C1 segment of cervical spinal cord (tissue), 14 donors: ENCODE measurements around the gene COL25A1.
"Not testable (repeated sequence)": the region's sequence is repeated elsewhere in the genome, so short reads cannot be mapped to it uniquely, and the experiment has no call there.

ENCODE experiments used
- DNase-seq, 14 donors: peaks; one replicate each; lab custom pipeline; 2025; lab: John Stamatoyannopoulos, UW

Gene COL25A1

GRCh38 chr4:109015413-109015810 is 287.0 kb downstream of the COL25A1 start:
- no peak for DNase-seq

- DNase-seq, result no peak
These were observed 287.7 kb downstream of the COL25A1 start for GRCh38 chr4:109014593-109015412.

GRCh38 chr4:109012286-109012880 is 290.1 kb downstream of the COL25A1 start:
- DNase-seq, result no peak

GRCh38 chr4:109011241-109012026 is 291.0 kb downstream of the COL25A1 start:
- DNase-seq, result no peak

DNA sequence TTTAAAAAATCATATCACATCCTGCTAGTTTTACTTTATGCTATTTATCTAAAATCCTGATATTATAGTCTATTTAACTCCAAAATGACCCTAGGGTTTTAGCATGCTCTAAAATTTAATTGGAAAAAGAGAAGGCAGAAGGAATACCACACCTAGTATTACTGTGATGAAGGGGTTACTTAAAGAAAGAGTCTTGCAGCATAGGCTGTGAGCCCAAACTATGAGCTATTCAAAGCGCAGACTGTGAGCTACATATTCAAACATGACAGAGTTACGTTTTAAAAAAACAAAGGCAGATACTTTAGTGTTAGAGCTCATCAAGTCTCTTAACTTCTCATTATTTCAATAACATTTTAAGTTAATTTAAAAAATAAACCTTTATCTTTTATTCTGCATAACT is 291.9 kb downstream of the COL25A1 start:
- DNase-seq, result no peak

- no peak for DNase-seq
These were observed 292.5 kb downstream of the COL25A1 start for GRCh38 chr4:109009909-109010308.

DNA sequence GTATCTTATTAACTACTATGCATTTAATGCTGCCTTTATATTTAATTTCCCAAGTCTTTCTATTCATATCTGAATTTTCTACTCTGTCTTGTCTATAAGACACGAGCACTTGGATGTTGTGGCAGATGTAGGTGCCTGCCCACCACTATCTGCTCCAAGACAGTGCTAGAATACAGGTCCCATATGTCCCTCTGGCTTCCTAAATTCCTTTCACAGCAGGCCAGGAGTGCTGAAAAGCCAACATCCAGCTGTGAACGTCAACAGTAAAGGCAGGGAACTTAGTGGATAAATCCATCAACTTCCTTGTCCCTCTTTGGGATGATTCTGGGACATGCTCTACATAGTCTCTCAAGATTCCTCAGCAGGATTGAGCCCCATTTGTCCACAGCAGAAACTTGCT is 294.5 kb downstream of the COL25A1 start:
- DNase-seq, result no peak

GRCh38 chr4:109005523-109005922 is 296.9 kb downstream of the COL25A1 start:
- DNase-seq, result no peak

- DNase-seq, result no peak
These were observed 298.0 kb downstream of the COL25A1 start for GRCh38 chr4:109004418-109004817.

DNA sequence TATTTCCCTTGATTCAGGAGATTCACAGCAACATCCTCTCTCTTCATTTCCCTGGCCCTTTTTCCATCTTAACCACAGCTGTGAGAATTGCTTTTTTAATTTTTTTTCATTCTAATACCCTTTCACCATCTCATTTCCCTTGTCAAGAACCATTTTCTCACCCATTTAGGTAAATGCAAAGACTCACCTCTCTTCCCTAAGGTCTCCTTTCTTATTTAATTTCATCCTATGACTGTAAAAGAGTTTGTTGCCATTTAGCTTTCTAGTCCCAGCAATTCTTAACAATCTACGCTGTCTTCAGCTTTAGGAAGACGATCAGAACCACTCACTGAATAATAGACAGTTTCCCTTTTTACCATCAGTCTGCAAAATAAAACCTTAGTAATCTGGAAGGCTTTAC is 298.5 kb downstream of the COL25A1 start:
- no peak for DNase-seq

- DNase-seq, result no peak
These were observed 310.7 kb downstream of the COL25A1 start for GRCh38 chr4:108991551-108992328.

- no peak for DNase-seq
These were observed 313.8 kb downstream of the COL25A1 start for GRCh38 chr4:108988464-108989195.

DNA sequence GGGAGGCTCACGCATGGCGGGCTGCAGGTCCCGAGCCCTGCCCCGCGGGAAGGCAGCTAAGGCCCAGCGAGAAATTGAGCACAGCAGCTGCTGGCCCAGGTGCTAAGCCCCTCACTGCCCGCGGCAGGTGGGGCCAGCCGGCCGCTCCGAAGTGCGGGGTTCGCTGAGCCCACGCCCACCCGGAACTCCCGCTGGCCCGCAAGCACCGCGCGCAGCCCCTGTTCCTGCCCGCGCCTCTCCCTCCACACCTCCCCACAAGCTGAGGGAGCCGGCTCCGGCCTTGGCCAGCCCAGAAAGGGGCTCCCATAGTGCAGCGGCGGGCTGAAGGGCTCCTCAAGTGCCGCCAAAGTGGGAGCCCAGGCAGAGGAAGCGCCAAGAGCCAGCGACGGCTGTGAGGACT is 318.0 kb downstream of the COL25A1 start:
- DNase-seq, result not testable (repeated sequence)

DNA sequence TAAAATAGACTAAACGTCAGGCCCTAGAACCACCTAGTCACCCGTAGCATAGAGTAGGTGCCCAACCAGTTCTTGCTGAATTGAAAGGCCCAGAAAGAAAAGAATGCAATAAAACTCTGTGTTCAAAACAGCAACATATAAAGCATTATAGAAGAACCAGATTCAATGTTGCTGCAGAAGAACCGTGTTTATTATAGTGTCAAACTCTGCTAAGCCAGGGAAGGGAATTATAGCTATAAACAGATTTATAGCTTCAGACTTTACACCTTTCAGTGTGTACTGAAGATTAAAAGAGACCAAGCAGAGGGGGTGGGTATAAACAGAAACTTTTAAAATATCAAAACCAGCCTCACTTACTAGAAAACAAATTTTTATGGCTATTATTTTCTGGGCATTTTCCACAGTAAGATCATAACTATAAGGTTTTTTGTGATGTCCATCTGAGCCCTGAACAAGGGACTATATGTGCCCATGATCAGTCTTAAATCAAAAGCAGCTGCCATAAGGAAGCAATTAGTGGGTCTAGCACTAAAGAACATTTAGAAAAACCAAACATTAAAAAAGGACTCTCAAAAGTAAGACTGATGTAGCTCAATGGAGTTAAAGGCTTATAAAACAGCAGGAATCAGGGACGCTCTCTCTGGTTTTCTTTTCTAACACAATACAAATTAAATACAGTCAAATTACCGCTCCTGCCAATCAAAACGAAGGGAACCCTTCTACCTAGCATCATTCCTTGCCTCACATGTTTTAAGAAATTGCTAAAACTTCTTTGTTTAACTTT is 319.9 kb downstream of the COL25A1 start:
- no peak for DNase-seq

- DNase-seq, result no peak
These were observed 321.8 kb downstream of the COL25A1 start for GRCh38 chr4:108980455-108981239.

- no peak for DNase-seq
These were observed 322.7 kb downstream of the COL25A1 start for GRCh38 chr4:108979759-108980158.

DNA sequence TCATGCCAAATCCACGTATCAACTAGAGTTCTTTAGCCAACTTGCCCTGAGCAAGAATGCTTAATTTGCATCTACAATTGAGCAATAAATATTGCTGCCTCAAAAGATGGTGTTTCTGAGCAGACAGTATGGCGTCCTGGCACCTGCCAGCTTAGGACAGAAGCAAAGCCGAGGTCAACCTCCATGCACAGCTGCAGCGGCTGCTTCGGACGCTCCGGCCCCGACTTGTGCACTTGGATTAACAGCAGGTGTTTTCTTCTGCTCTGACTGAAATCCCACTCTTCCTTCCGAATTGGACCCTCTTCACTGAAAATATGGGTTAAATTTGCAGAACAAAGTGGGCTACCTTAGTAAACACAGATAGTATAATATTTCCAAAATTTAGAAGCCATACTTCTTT is 324.4 kb downstream of the COL25A1 start:
- no peak for DNase-seq

DNA sequence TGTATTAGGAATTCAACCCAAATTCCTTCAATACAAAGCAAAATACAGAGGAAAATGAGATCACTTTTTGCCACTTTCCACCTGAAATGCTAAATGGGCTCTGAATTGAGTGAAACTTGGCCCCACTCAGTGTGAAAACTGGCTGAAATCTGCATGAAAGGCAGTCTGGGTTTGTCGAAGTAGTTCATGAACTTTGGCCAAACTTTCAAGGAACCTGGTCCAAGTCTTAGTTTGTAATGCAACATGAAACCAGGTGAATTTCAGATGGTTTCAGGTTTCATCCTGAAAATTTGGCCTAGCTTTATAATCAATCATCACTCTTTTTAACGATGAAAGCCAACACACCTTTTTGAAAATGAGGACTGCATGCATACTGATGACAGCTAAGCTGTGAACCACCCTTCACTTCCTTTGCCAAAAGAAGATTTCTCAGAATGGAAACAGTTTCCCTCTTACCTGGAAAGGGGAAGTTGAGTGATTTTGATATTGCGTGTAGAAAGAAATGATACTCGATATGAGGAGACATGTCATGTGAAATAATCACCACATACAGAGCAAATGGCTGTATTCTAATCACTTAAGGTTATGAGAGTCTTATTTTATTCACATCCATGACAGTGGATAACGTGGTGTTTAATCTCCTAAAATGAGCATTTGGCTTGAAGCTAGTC is 329.7 kb downstream of the COL25A1 start:
- DNase-seq, result no peak

DNA sequence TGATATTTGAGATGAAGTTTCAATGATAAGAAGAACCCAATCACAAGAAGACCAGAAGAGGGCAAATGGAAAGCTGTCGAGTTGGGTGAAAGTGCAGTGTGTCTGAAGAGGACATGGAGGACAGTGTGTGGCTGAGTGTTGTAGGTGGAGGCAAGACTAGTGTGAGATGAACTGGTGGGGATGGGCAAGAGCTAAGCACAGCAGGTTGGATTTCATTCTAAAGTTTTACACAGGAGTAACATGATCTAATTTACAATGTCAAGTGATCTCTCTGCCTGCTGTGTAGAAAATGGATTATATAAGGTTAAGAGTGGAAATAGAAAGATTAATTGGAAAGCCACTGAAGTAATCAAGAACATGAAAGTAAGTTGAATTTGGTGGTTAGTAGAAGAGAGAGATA is 331.0 kb downstream of the COL25A1 start:
- no peak for DNase-seq
